ENCODE results near the gene LRPPRC. TPM values are rescaled to one million over a fixed set of nuclear protein-coding genes. Genes with fewer than 3 reads are reported as not detected.

LRPPRC gene
- polyA plus RNA-seq, 1 of the 3 experiments (the other 2 are of a cell fraction) = 31.4 TPM

- H3K4me2 ChIP-seq = no peak overlapping the region
Measured at GRCh38 chr2:43905371-43905803, 90.4 kb downstream of the LRPPRC start.

GRCh38 chr2:43899589-43899988 is 96.2 kb downstream of the LRPPRC start:
- Histone ChIP-seq H3K9me2 (no peaks in the 10 kb centered on the region; the same call in 1 of the 2 replicates), H3K4me2 (no peak overlapping the region), H3K36me3 (replicated peaks in 1 of 2; ENCODE audit: control insufficient read depth in 1 of 2, insufficient read depth in 2 of 2, low read length in 1 of 2) (peaks cover 74 to 86% of the 10 kb centered on the region in 2 experiments), H3K4me1 (ENCODE audit: control insufficient read depth in 1 of 2, insufficient read depth in 2 of 2, low read depth in 1 of 2, low read length in 1 of 2) (no peaks in the 10 kb centered on the region), H3F3A (replicated peaks; ENCODE audit: insufficient read depth) (peaks cover 7% of the 10 kb centered on the region), H2AFZ (ENCODE audit: low read depth) (no peak overlapping the region), H3K27ac (ENCODE audit: low read depth in 2 of 2, low read length in 1 of 2) (no peak overlapping the region), H3K27me3 (ENCODE audit: insufficient read depth) (no peaks in the 10 kb centered on the region), H4K20me1 (ENCODE audit: insufficient read depth) (no peaks in the 10 kb centered on the region), H3K4me3 (ENCODE audit: low read depth in 2 of 2, low read length in 1 of 2) (no peak overlapping the region), H3K9me3 (no peaks in the 10 kb centered on the region), H3K79me2 (ENCODE audit: insufficient read depth) (no peaks in the 10 kb centered on the region; the same call in 1 of the 2 replicates), H3K9ac (no peak overlapping the region)
- ChIA-PET CTCF (interaction anchor here (10.9 kb wide), 1 partner anchor 22 kb away, joined by 65 read pairs; no protein-coding TSS in a partner anchor), POLR2A (no interaction called here)
- DNase-seq = no peak
- TF ChIP-seq GATA2 (CRISPR knock-in tag; IDR thresholded peaks at IDR 0.05) (no peak), TEAD4 (IDR thresholded peaks at IDR 0.05; ENCODE audit: borderline replicate concordance, insufficient read depth) (no peak)
- WGBS (ENCODE audit: low lambda C conversion rate) = 94% methylated on average over 2 of the region's 2 CpGs

More at GRCh38 chr2:43905371-43905803, 90.4 kb downstream of the LRPPRC start:
- Histone ChIP-seq H4K20me1 (ENCODE audit: insufficient read depth) (no peaks in the 10 kb centered on the region), H2AFZ (ENCODE audit: low read depth) (no peak overlapping the region), H3K4me3 (ENCODE audit: low read depth in 2 of 2, low read length in 1 of 2) (no peak overlapping the region), H3K27ac (ENCODE audit: low read depth in 2 of 2, low read length in 1 of 2) (no peak overlapping the region; a peak in 1 of 4 replicates), H3K79me2 (ENCODE audit: insufficient read depth) (no peaks in the 10 kb centered on the region; the same call in 1 of the 2 replicates), H3K27me3 (ENCODE audit: insufficient read depth) (no peaks in the 10 kb centered on the region), H3K9me3 (no peaks in the 10 kb centered on the region), H3K36me3 (replicated peaks in 1 of 2; ENCODE audit: control insufficient read depth in 1 of 2, insufficient read depth in 2 of 2, low read length in 1 of 2) (peaks cover 73 to 81% of the 10 kb centered on the region in 2 experiments), H3K9me2 (no peaks in the 10 kb centered on the region), H3K9ac (no peak overlapping the region), H3F3A (replicated peaks; ENCODE audit: insufficient read depth) (no peaks in the 10 kb centered on the region), H3K4me1 (ENCODE audit: control insufficient read depth in 1 of 2, insufficient read depth in 2 of 2, low read depth in 1 of 2, low read length in 1 of 2) (peaks cover 0 to 7% of the 10 kb centered on the region in 2 experiments; a peak in 1 of 4 replicates)
- no peak for TF ChIP-seq SIN3A (IDR thresholded peaks at IDR 0.05; ENCODE audit: borderline replicate concordance, low read depth, low read length)
- no peak for TF ChIP-seq SMC3 (IDR thresholded peaks at IDR 0.05; ENCODE audit: low read depth, low read length)
- no peak for TF ChIP-seq FOXJ3 (CRISPR knock-in tag; IDR thresholded peaks at IDR 0.05)
- DNase-seq = no peak
- CTCF ChIA-PET = interaction anchor here (10.9 kb wide), 1 partner anchor 28 kb away, joined by 65 read pairs; no protein-coding TSS in a partner anchor
- 96% methylated on average over 11 of the region's 11 CpGs for WGBS (ENCODE audit: low lambda C conversion rate)
- POLR2A ChIA-PET = no interaction called here

GRCh38 chr2:43898838-43899346 is 96.9 kb downstream of the LRPPRC start:
- Histone ChIP-seq H3K9me2 (no peaks in the 10 kb centered on the region; the same call in 1 of the 2 replicates), H3K79me2 (ENCODE audit: insufficient read depth) (no peaks in the 10 kb centered on the region), H3K27me3 (ENCODE audit: insufficient read depth) (no peaks in the 10 kb centered on the region), H3K27ac (ENCODE audit: low read depth in 2 of 2, low read length in 1 of 2) (no peak overlapping the region), H3K4me3 (ENCODE audit: low read depth in 2 of 2, low read length in 1 of 2) (no peak overlapping the region), H2AFZ (ENCODE audit: low read depth) (no peak overlapping the region), H3K4me1 (ENCODE audit: control insufficient read depth in 1 of 2, insufficient read depth in 2 of 2, low read depth in 1 of 2, low read length in 1 of 2) (no peaks in the 10 kb centered on the region), H3F3A (replicated peaks; ENCODE audit: insufficient read depth) (peaks cover 7% of the 10 kb centered on the region), H4K20me1 (ENCODE audit: insufficient read depth) (no peaks in the 10 kb centered on the region), H3K36me3 (replicated peaks in 1 of 2; ENCODE audit: control insufficient read depth in 1 of 2, insufficient read depth in 2 of 2, low read length in 1 of 2) (peaks cover 76 to 93% of the 10 kb centered on the region in 2 experiments), H3K9me3 (no peaks in the 10 kb centered on the region), H3K4me2 (no peak overlapping the region), H3K9ac (no peak overlapping the region)
- 89% methylated on average over 11 of the region's 11 CpGs for WGBS (ENCODE audit: low lambda C conversion rate)
- DNase-seq = no peak
- ChIA-PET POLR2A (no interaction called here), CTCF (interaction anchor here (1.0 to 10.9 kb wide), 3 partner anchors 17 to 29 kb away, joined by 3 to 65 read pairs (median 4); no protein-coding TSS in a partner anchor)
- TF ChIP-seq MXI1 (IDR thresholded peaks at IDR 0.05; ENCODE audit: low read depth, low read length) (no peak), RFX5 (IDR thresholded peaks at IDR 0.05; ENCODE audit: low read length) (no peak), USF1 (IDR thresholded peaks at IDR 0.05; ENCODE audit: borderline replicate concordance, low read depth) (no peak), USF2 (IDR thresholded peaks at IDR 0.05; ENCODE audit: borderline replicate concordance, low read depth, low read length) (no peak), FOXM1 (IDR thresholded peaks at IDR 0.05; ENCODE audit: low read depth) (no peak), REST (IDR thresholded peaks at IDR 0.05; ENCODE audit: low read depth, low read length) (no peak), SIN3A (IDR thresholded peaks at IDR 0.05; ENCODE audit: borderline replicate concordance, low read depth, low read length) (no peak), EZH2phosphoT487 (IDR thresholded peaks at IDR 0.05; ENCODE audit: borderline replicate concordance, low read depth) (no peak), SMC3 (IDR thresholded peaks at IDR 0.05; ENCODE audit: low read depth, low read length) (no peak)

Measured in SK-N-SH (cell line).